GM10266 (cell line): Measurements from ENCODE around the gene GJB5.

Experiments used
- DNase-seq: peaks from one replicate; pipeline ENCODE4 v3.0.0; 2012; ENCODE audit errors: extremely low spot score
- CTCF ChIP-seq: IDR thresholded peaks from 2 replicates; pipeline ENCODE4 v1.5.1; 2012; ENCODE audit warnings: mild to moderate bottlenecking, low read depth; ENCODE audit not compliant: control insufficient read depth, insufficient read depth; ENCODE audit errors: missing control alignments

Gene GJB5

GRCh38 chr1:34787461-34788420 is 32.9 kb downstream of the GJB5 start:
- DNase-seq = no peak
- peak; percentile 30 for TF ChIP-seq CTCF

DNA sequence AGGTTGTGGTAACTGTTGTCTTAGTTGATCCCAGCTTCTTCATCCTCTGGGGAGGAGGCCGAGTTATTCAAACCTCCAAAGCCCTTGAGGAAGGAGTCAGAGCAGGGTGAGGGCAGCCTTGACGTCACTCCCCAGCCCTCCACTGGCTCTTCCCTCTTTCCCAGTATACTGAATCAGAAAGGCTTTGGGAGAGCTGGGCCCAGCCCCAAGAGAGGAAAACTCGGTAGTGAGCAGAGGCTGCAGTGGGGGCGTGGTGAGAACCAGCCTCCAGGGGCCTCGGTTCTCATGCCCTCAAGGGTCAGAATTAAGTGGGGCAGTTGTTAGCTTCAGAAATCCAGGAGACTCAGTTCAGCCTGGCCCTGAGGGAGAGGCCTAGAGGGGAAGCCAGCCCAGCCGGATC is 36.1 kb downstream of the GJB5 start:
- no peak for DNase-seq
- no peak for TF ChIP-seq CTCF

- no peak for TF ChIP-seq CTCF
- peak; percentile 4 for DNase-seq
Observed at GRCh38 chr1:34792424-34792823, 37.6 kb downstream of the GJB5 start.

DNA sequence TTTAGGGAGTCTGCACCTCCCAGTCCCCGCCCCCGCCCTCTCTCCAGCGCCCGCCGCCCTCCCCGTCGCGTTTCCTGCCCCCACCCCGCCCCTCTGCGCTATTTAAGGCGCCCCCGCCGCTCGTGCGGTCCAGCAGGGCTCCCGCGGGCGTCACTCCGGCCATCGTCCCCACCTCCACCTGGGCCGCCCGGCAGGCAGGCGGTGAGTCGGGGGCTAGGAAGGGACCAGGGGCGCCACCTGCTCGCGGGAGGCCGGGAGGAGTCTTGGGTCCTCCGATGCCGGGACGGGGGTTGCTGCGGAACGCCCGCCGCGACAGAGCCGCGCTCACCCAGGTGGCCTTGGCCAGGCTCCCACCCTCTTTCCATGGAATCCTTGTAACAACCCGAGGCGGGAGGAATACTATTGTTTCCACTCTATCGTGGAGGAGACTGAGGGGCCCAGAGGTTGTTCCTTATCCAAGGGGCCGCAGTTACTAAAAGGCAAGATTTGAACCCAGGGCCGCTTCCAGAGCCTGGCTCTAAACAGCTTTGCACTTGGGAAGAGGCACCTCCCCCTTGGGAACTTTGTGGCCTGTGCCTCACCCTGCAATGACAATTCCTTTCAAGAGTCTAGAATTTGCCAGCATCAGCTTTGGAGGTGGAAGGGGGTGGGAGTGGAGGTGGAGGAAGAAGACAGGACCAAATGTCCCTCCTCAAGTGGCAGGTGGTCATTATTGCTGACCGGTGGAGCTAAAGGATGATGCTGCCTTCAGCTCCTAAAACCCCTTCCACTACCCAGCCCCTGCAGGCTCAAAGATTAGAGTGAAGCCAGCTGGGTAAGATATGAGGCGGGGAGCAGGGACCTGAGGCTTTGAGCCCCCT is 38.3 kb downstream of the GJB5 start, which contains the start of gene GJA4:
GJA4 (plus strand) TSS at position 132 of the 860 bp plus-strand sequence. CDS start 1,215 bp downstream, outside the sequence.
- DNase-seq = no peak
- no peak for TF ChIP-seq CTCF

GRCh38 chr1:34794001-34794789 is 39.3 kb downstream of the GJB5 start:
- no peak for DNase-seq
- TF ChIP-seq CTCF = no peak

DNA sequence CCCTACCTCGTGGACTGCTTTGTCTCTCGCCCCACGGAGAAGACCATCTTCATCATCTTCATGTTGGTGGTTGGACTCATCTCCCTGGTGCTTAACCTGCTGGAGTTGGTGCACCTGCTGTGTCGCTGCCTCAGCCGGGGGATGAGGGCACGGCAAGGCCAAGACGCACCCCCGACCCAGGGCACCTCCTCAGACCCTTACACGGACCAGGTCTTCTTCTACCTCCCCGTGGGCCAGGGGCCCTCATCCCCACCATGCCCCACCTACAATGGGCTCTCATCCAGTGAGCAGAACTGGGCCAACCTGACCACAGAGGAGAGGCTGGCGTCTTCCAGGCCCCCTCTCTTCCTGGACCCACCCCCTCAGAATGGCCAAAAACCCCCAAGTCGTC is 39.9 kb downstream of the GJB5 start:
- TF ChIP-seq CTCF = no peak
- no peak for DNase-seq
